Osteocyte (in vitro differentiated cells): Measurements from ENCODE around the gene RASSF7. TPM values are rescaled to one million over a fixed set of nuclear protein-coding genes. Genes with fewer than 3 reads are reported as not detected.

Source experiments
- DNase-seq: peaks from one replicate; pipeline ENCODE4 v3.0.0; 2021; ENCODE audit warnings: mixed read lengths; ENCODE audit not compliant: unreplicated experiment; ENCODE audit errors: extremely low spot score
- H3K27ac Mint-ChIP-seq: one replicate; pipeline ENCODE4 v1.8.0; 2021; ENCODE audit warnings: mild to moderate bottlenecking, mixed read lengths; ENCODE audit not compliant: unreplicated experiment
- H3K27me3 Mint-ChIP-seq: one replicate; pipeline ENCODE4 v1.8.0; 2021; ENCODE audit warnings: mixed read lengths; ENCODE audit not compliant: unreplicated experiment
- H3K36me3 Mint-ChIP-seq: one replicate; pipeline ENCODE4 v1.8.0; 2021; ENCODE audit warnings: mixed read lengths; ENCODE audit not compliant: unreplicated experiment
- H3K4me1 Mint-ChIP-seq: one replicate; pipeline ENCODE4 v1.8.0; 2021; ENCODE audit warnings: mixed read lengths; ENCODE audit not compliant: unreplicated experiment
- H3K4me3 Mint-ChIP-seq: one replicate; pipeline ENCODE4 v1.8.0; 2021; ENCODE audit warnings: mild to moderate bottlenecking, moderate library complexity, mixed read lengths; ENCODE audit not compliant: unreplicated experiment
- H3K9me3 Mint-ChIP-seq: one replicate; pipeline ENCODE4 v1.8.0; 2021; ENCODE audit warnings: mixed read lengths; ENCODE audit not compliant: unreplicated experiment
- CTCF ChIP-seq: fragments of 200-600 bp; sonication (generic); IDR thresholded peaks from 2 replicates; pipeline ENCODE4 v1.5.0; 2021; ENCODE audit warnings: antibody characterized with exemption, mild to moderate bottlenecking, moderate library complexity
- total RNA-seq: library from RNA; stranded (reverse); gene quantifications from 2 replicates; pipeline ENCODE4 v1.2.1, GENCODE V29; 2021

The RASSF7 gene
- total RNA-seq, 1 donor from 2014 or later = 8.0 TPM

- peak overlapping the region; percentile 50 for H3K27ac Mint-ChIP-seq
- peaks cover 11% of the 10 kb centered on the region for H3K4me1 Mint-ChIP-seq
- TF ChIP-seq CTCF = no peak
- H3K27me3 Mint-ChIP-seq = no peaks in the 10 kb centered on the region
- no peak for DNase-seq
- H3K36me3 Mint-ChIP-seq = peaks cover 1% of the 10 kb centered on the region
- H3K9me3 Mint-ChIP-seq = no peaks in the 10 kb centered on the region
- H3K4me3 Mint-ChIP-seq = peak overlapping the region; percentile 75
Observed at GRCh38 chr11:567629-568292, 7.0 kb downstream of the RASSF7 start.

GRCh38 chr11:568306-569157 is 7.8 kb downstream of the RASSF7 start:
- peaks cover under 1% of the 10 kb centered on the region for H3K36me3 Mint-ChIP-seq
- H3K4me1 Mint-ChIP-seq = peaks cover 10% of the 10 kb centered on the region
- peak; percentile 98 for DNase-seq
- no peaks in the 10 kb centered on the region for H3K9me3 Mint-ChIP-seq
- peak overlapping the region; percentile 65 for H3K4me3 Mint-ChIP-seq
- H3K27me3 Mint-ChIP-seq = no peaks in the 10 kb centered on the region
- TF ChIP-seq CTCF = no peak
- no peak overlapping the region for H3K27ac Mint-ChIP-seq

GRCh38 chr11:569158-569885 is 8.6 kb downstream of the RASSF7 start:
- Mint-ChIP-seq H3K4me3 (peak overlapping the region; percentile 65), H3K9me3 (no peaks in the 10 kb centered on the region), H3K27me3 (no peaks in the 10 kb centered on the region), H3K27ac (no peak overlapping the region), H3K4me1 (peaks cover 10% of the 10 kb centered on the region), H3K36me3 (no peaks in the 10 kb centered on the region)
- TF ChIP-seq CTCF = no peak
- no peak for DNase-seq

- no peak for TF ChIP-seq CTCF
- Mint-ChIP-seq H3K4me1 (peaks cover 12% of the 10 kb centered on the region), H3K9me3 (no peaks in the 10 kb centered on the region), H3K27me3 (peaks cover 3% of the 10 kb centered on the region), H3K4me3 (no peak overlapping the region), H3K36me3 (no peaks in the 10 kb centered on the region), H3K27ac (no peak overlapping the region)
- no peak for DNase-seq
Observed at GRCh38 chr11:571802-572185, 11.0 kb downstream of the RASSF7 start.
